Panc1 (cell line): ENCODE data around the gene RIMBP2. TPM values are rescaled to one million over a fixed set of nuclear protein-coding genes. Genes with fewer than 3 reads are reported as not detected.

Source experiments
- ATAC-seq: fragments of 200-7000 bp; cut with Tn5 transposase; 2 replicates; pipeline ENCODE4 v1.9.1; 2020; ENCODE audit warnings: mild to moderate bottlenecking, moderate library complexity
- BruUV-seq: library from RNA; stranded (reverse); fragments of 400-500 nt; replicated peaks from 2 replicates; lab custom pipeline; 2021; lab: Mats Ljungman, UMichigan
- CTCF ChIA-PET: fragments of 300-600 bp; sonication (Branson Sonifier 250); formaldehyde crosslinking; loops from one replicate; lab custom pipeline; 2022; ENCODE audit warnings: antibody characterized with exemption; lab: Charles Lee
- POLR2A ChIA-PET: fragments of 300-600 bp; sonication (Branson Sonifier 250); formaldehyde crosslinking; loops from one replicate; lab custom pipeline; 2022; ENCODE audit warnings: antibody characterized with exemption; lab: Charles Lee
- DNase-seq: peaks from one replicate; pipeline ENCODE4 v3.0.0-alpha.2; 2010; ENCODE audit warnings: low read depth, low spot score
- H3K27ac ChIP-seq: 2 replicates; pipeline ENCODE4 v1.5.1; 2011; ENCODE audit warnings: mild to moderate bottlenecking, low read length, inconsistent platforms
- H3K27me3 ChIP-seq: fragments of 200-500 bp; sonication (Bioruptor generic); 2 replicates; pipeline ENCODE4 v1.6.0; 2014; ENCODE audit warnings: low read length, inconsistent platforms; ENCODE audit not compliant: control insufficient read depth, insufficient read depth
- H3K36me3 ChIP-seq: fragments of 200-500 bp; sonication (Bioruptor generic); 2 replicates; pipeline ENCODE4 v1.5.1; 2014; ENCODE audit warnings: inconsistent platforms, mild to moderate bottlenecking, low read length, moderate library complexity; ENCODE audit not compliant: control insufficient read depth, insufficient read depth
- H3K4me1 ChIP-seq: 2 replicates; pipeline ENCODE4 v1.5.1; 2011; ENCODE audit warnings: inconsistent platforms, mild to moderate bottlenecking, low read length, moderate library complexity; ENCODE audit not compliant: control insufficient read depth, insufficient read depth
- H3K4me3 ChIP-seq, 2 experiments: 2 replicates each; pipeline ENCODE4 v1.5.1; 2011 to 2012; ENCODE audit warnings: low read depth in 2 of 2, low read length in 2 of 2, mild to moderate bottlenecking in 2 of 2, inconsistent platforms in 1 of 2, moderate library complexity in 1 of 2
- H3K9me3 ChIP-seq: fragments of 200-500 bp; sonication (Bioruptor generic); 2 replicates; pipeline ENCODE4 v1.5.1; 2014; ENCODE audit warnings: low read depth, mild to moderate bottlenecking, inconsistent platforms, low read length, moderate library complexity; ENCODE audit not compliant: control insufficient read depth, insufficient read depth
- CTCF ChIP-seq: fragments of 450-650 bp; IDR thresholded peaks from 2 replicates; pipeline ENCODE4 v1.5.1; 2017; ENCODE audit warnings: mild to moderate bottlenecking
- POLR2AphosphoS5 ChIP-seq: IDR thresholded peaks from 2 replicates; pipeline ENCODE4 v1.6.1; 2012; ENCODE audit warnings: mild to moderate bottlenecking, low read depth, low read length, moderate library complexity
- SIN3A ChIP-seq: IDR thresholded peaks from 2 replicates; pipeline ENCODE4 v1.6.1; 2012; ENCODE audit warnings: low read depth, mild to moderate bottlenecking, low read length, moderate library complexity, borderline replicate concordance; ENCODE audit not compliant: insufficient read depth
- TCF7L2 ChIP-seq: IDR thresholded peaks from 2 replicates; pipeline ENCODE4 v1.6.1; 2011; ENCODE audit warnings: mild to moderate bottlenecking, low read depth, low read length, inconsistent platforms
- in situ Hi-C: cut with HindIII; loops from 2 replicates; pipeline ENCODE4 v1.10.0; 2016; ENCODE audit warnings: low sequenced_read_pairs, low pct_unique_long_range_greater_than_20kb
- intact Hi-C: fragments of 100-400 bp; cut with micrococcal nuclease; formaldehyde crosslinking; loops from one replicate; pipeline ENCODE4 v1.10.0; 2022; ENCODE audit not compliant: unreplicated experiment
- total RNA-seq: library from RNA; stranded (reverse); gene quantifications from one replicate; pipeline ENCODE4 v1.2.1, GENCODE V29; 2021; ENCODE audit not compliant: unreplicated experiment
- TF ChIP-seq, protein P1 (sequence below), 2 experiments: IDR thresholded peaks; 2 replicates each; pipeline ENCODE4 v1.6.1; 2011 to 2012; ENCODE audit warnings: low read depth in 2 of 2, control low read depth in 1 of 2, low read length in 1 of 2, mild to moderate bottlenecking in 1 of 2, moderate library complexity in 1 of 2; ENCODE audit not compliant: insufficient read depth in 1 of 2

RIMBP2 gene
- total RNA-seq, 1 experiment from 2014 or later: not detected

GRCh38 chr12:130480231-130480630 is 235.9 kb downstream of the RIMBP2 start:
- ChIA-PET POLR2A (no interaction called here), CTCF (no interaction called here)
- in situ Hi-C loops: no loop called here
- Histone ChIP-seq H3K27me3 (peaks cover 2% of the 10 kb centered on the region; the same call in 1 of the 2 replicates), H3K36me3 (no peaks in the 10 kb centered on the region), H3K4me1 (no peaks in the 10 kb centered on the region), H3K4me3 (no peak overlapping the region), H3K9me3 (no peaks in the 10 kb centered on the region), H3K27ac (no peak overlapping the region)
- intact Hi-C loops: no loop called here
- no peak for DNase-seq
- TF ChIP-seq, protein P1, sequence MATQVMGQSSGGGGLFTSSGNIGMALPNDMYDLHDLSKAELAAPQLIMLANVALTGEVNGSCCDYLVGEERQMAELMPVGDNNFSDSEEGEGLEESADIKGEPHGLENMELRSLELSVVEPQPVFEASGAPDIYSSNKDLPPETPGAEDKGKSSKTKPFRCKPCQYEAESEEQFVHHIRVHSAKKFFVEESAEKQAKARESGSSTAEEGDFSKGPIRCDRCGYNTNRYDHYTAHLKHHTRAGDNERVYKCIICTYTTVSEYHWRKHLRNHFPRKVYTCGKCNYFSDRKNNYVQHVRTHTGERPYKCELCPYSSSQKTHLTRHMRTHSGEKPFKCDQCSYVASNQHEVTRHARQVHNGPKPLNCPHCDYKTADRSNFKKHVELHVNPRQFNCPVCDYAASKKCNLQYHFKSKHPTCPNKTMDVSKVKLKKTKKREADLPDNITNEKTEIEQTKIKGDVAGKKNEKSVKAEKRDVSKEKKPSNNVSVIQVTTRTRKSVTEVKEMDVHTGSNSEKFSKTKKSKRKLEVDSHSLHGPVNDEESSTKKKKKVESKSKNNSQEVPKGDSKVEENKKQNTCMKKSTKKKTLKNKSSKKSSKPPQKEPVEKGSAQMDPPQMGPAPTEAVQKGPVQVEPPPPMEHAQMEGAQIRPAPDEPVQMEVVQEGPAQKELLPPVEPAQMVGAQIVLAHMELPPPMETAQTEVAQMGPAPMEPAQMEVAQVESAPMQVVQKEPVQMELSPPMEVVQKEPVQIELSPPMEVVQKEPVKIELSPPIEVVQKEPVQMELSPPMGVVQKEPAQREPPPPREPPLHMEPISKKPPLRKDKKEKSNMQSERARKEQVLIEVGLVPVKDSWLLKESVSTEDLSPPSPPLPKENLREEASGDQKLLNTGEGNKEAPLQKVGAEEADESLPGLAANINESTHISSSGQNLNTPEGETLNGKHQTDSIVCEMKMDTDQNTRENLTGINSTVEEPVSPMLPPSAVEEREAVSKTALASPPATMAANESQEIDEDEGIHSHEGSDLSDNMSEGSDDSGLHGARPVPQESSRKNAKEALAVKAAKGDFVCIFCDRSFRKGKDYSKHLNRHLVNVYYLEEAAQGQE (IDR thresholded peaks at IDR 0.05; ENCODE audit: insufficient read depth in 1 of 2, low read depth in 2 of 2, low read length in 1 of 2): no peak
- no peak for TF ChIP-seq POLR2AphosphoS5
- TF ChIP-seq SIN3A: no peak
- no peak for TF ChIP-seq TCF7L2
- TF ChIP-seq CTCF: no peak
- no TSS peak for BruUV-seq
- ATAC-seq: no peak

GRCh38 chr12:130479401-130480125 is 236.5 kb downstream of the RIMBP2 start:
- ATAC-seq: no peak
- POLR2A ChIA-PET: no interaction called here

More at GRCh38 chr12:130479401-130480125, 236.5 kb downstream of the RIMBP2 start:
- CTCF ChIA-PET: no interaction called here
- TF ChIP-seq, protein P1 (IDR thresholded peaks at IDR 0.05; ENCODE audit: insufficient read depth in 1 of 2, low read depth in 2 of 2, low read length in 1 of 2): no peak
- TF ChIP-seq CTCF: no peak
- no peak for TF ChIP-seq TCF7L2
- TF ChIP-seq POLR2AphosphoS5: no peak
- TF ChIP-seq SIN3A: no peak
- in situ Hi-C loops (no loop called here), intact Hi-C loops (no loop called here)
- H3K4me3 ChIP-seq: no peak overlapping the region
- peaks cover 2% of the 10 kb centered on the region; the same call in 1 of the 2 replicates for H3K27me3 ChIP-seq
- no peak overlapping the region for H3K27ac ChIP-seq
- no peaks in the 10 kb centered on the region for H3K9me3 ChIP-seq
- no peaks in the 10 kb centered on the region for H3K4me1 ChIP-seq
- no TSS peak for BruUV-seq
- DNase-seq: no peak
- no peaks in the 10 kb centered on the region for H3K36me3 ChIP-seq
